SK-N-SH treated with all-trans-retinoic acid at 6 μM for 48 hours (cell line): ENCODE measurements around the gene PPARA.

Experiments
- ATAC-seq: fragments of 200-7000 bp; cut with Tn5 transposase; 3 replicates; pipeline ENCODE4 v1.9.1; 2020; ENCODE audit warnings: mild to moderate bottlenecking, moderate library complexity
- ARNTL ChIP-seq: fragments of 450-650 bp; formaldehyde crosslinking; IDR thresholded peaks from 2 replicates; pipeline ENCODE4 v1.5.0; 2020; ENCODE audit warnings: low read depth, mild to moderate bottlenecking, moderate library complexity, borderline replicate concordance
- BACH2 ChIP-seq: fragments of 250-450 bp; sonication (Bioruptor Pico); IDR thresholded peaks from 2 replicates; pipeline ENCODE4 v1.9.0; 2021; ENCODE audit warnings: mild to moderate bottlenecking, borderline replicate concordance
- CSDC2 ChIP-seq: fragments of 250-450 bp; sonication (Bioruptor Pico); IDR thresholded peaks from 2 replicates; pipeline ENCODE4 v1.5.0; 2020; ENCODE audit warnings: mild to moderate bottlenecking, moderate library complexity
- ESRRG ChIP-seq: fragments of 250-450 bp; sonication (Bioruptor Pico); IDR thresholded peaks from 2 replicates; pipeline ENCODE4 v1.6.1; 2021; ENCODE audit warnings: mild to moderate bottlenecking
- GLIS3 ChIP-seq: fragments of 250-450 bp; sonication (Bioruptor Pico); IDR thresholded peaks from 2 replicates; pipeline ENCODE4 v1.5.0; 2020; ENCODE audit warnings: mild to moderate bottlenecking, moderate library complexity
- ISL1 ChIP-seq: fragments of 250-450 bp; sonication (Bioruptor Pico); IDR thresholded peaks from 2 replicates; pipeline ENCODE4 v2.1.2; 2022; ENCODE audit warnings: mild to moderate bottlenecking, moderate library complexity
- OSR1 ChIP-seq: fragments of 250-450 bp; sonication (Bioruptor Pico); IDR thresholded peaks from 2 replicates; pipeline ENCODE4 v1.8.0; 2022; ENCODE audit warnings: moderate library complexity, mild to moderate bottlenecking, inconsistent platforms
- PATZ1 ChIP-seq: fragments of 250-450 bp; sonication (Bioruptor Pico); IDR thresholded peaks from 2 replicates; pipeline ENCODE4 v1.8.0; 2020; ENCODE audit warnings: mild to moderate bottlenecking, moderate library complexity, borderline replicate concordance
- PPARA ChIP-seq: fragments of 250-450 bp; sonication (Bioruptor Pico); IDR thresholded peaks from 2 replicates; pipeline ENCODE4 v1.5.0; 2020; ENCODE audit warnings: mild to moderate bottlenecking, borderline replicate concordance
- RARB ChIP-seq: fragments of 250-450 bp; sonication (Bioruptor Pico); IDR thresholded peaks from 2 replicates; pipeline ENCODE4 v1.8.0; 2021; ENCODE audit warnings: mild to moderate bottlenecking, moderate library complexity
- SNAI2 ChIP-seq: fragments of 250-450 bp; sonication (Bioruptor Pico); IDR thresholded peaks from 2 replicates; pipeline ENCODE4 v1.5.0; 2020; ENCODE audit warnings: mild to moderate bottlenecking, moderate library complexity
- TCF4 ChIP-seq: fragments of 250-450 bp; sonication (Bioruptor Pico); IDR thresholded peaks from 2 replicates; pipeline ENCODE4 v1.8.0; 2021; ENCODE audit warnings: mild to moderate bottlenecking, moderate library complexity, borderline replicate concordance
- TOX ChIP-seq: fragments of 250-450 bp; sonication (Bioruptor Pico); IDR thresholded peaks from 2 replicates; pipeline ENCODE4 v1.8.0; 2021; ENCODE audit warnings: mild to moderate bottlenecking, moderate library complexity, borderline replicate concordance
- ZC3H10 ChIP-seq: fragments of 250-450 bp; sonication (Bioruptor Pico); IDR thresholded peaks from 2 replicates; pipeline ENCODE4 v1.5.1; 2021; ENCODE audit warnings: mild to moderate bottlenecking, moderate library complexity
- ZFP3 ChIP-seq: fragments of 250-450 bp; sonication (Bioruptor Pico); IDR thresholded peaks from 2 replicates; pipeline ENCODE4 v1.5.0; 2020; ENCODE audit warnings: mild to moderate bottlenecking, moderate library complexity
- ZFP30 ChIP-seq: fragments of 450-650 bp; formaldehyde crosslinking; IDR thresholded peaks from 2 replicates; pipeline ENCODE4 v1.5.0; 2022; ENCODE audit warnings: mild to moderate bottlenecking, moderate library complexity
- ZNF565 ChIP-seq: fragments of 450-650 bp; formaldehyde crosslinking; conservative IDR thresholded peaks from 2 replicates; pipeline ENCODE4 v1.5.0; 2020; ENCODE audit warnings: low read depth, mild to moderate bottlenecking, moderate library complexity
- ZNF70 ChIP-seq: fragments of 450-650 bp; formaldehyde crosslinking; IDR thresholded peaks from 2 replicates; pipeline ENCODE4 v1.5.0; 2020; ENCODE audit warnings: mild to moderate bottlenecking, moderate library complexity
- ZNF8 ChIP-seq: fragments of 450-650 bp; formaldehyde crosslinking; IDR thresholded peaks from 2 replicates; pipeline ENCODE4 v1.5.0; 2020; ENCODE audit warnings: mild to moderate bottlenecking, moderate library complexity
- TF ChIP-seq, protein P1 (sequence below): fragments of 250-450 bp; sonication (Bioruptor Pico); IDR thresholded peaks from 2 replicates; pipeline ENCODE4 v1.8.0; 2021; ENCODE audit warnings: low read depth, mild to moderate bottlenecking, moderate library complexity, borderline replicate concordance
- TF ChIP-seq, protein P2 (sequence below): fragments of 250-450 bp; sonication (Bioruptor Pico); IDR thresholded peaks from 2 replicates; pipeline ENCODE4 v1.5.1; 2020; ENCODE audit warnings: low read depth, mild to moderate bottlenecking, moderate library complexity
- TF ChIP-seq, protein P3 (sequence below): fragments of 250-450 bp; sonication (Bioruptor Pico); IDR thresholded peaks from 2 replicates; pipeline ENCODE4 v1.5.0; 2020; ENCODE audit warnings: mild to moderate bottlenecking, moderate library complexity

PPARA gene

GRCh38 chr22:46178755-46179505 is 28.6 kb downstream of the PPARA start:
- no peak for ATAC-seq
- TF ChIP-seq PATZ1 (CRISPR knock-in tag) (no peak), OSR1 (CRISPR knock-in tag) (no peak), BACH2 (no peak), SNAI2 (CRISPR knock-in tag) (no peak), ESRRG (CRISPR knock-in tag) (no peak), TOX (CRISPR knock-in tag) (no peak), PPARA (CRISPR knock-in tag) (no peak), ZFP30 (CRISPR knock-in tag) (no peak), ISL1 (CRISPR knock-in tag) (no peak), TCF4 (no peak), GLIS3 (CRISPR knock-in tag) (no peak), RARB (no peak), ZNF70 (no peak), ZFP3 (CRISPR knock-in tag) (no peak), ZNF8 (CRISPR knock-in tag) (no peak), ZNF565 (CRISPR knock-in tag) (no peak)
- TF ChIP-seq, protein P1, sequence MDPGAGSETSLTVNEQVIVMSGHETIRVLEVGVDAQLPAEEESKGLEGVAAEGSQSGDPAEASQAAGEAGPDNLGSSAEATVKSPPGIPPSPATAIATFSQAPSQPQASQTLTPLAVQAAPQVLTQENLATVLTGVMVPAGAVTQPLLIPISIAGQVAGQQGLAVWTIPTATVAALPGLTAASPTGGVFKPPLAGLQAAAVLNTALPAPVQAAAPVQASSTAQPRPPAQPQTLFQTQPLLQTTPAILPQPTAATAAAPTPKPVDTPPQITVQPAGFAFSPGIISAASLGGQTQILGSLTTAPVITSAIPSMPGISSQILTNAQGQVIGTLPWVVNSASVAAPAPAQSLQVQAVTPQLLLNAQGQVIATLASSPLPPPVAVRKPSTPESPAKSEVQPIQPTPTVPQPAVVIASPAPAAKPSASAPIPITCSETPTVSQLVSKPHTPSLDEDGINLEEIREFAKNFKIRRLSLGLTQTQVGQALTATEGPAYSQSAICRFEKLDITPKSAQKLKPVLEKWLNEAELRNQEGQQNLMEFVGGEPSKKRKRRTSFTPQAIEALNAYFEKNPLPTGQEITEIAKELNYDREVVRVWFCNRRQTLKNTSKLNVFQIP (CRISPR knock-in tag): no peak
- TF ChIP-seq, protein P2, sequence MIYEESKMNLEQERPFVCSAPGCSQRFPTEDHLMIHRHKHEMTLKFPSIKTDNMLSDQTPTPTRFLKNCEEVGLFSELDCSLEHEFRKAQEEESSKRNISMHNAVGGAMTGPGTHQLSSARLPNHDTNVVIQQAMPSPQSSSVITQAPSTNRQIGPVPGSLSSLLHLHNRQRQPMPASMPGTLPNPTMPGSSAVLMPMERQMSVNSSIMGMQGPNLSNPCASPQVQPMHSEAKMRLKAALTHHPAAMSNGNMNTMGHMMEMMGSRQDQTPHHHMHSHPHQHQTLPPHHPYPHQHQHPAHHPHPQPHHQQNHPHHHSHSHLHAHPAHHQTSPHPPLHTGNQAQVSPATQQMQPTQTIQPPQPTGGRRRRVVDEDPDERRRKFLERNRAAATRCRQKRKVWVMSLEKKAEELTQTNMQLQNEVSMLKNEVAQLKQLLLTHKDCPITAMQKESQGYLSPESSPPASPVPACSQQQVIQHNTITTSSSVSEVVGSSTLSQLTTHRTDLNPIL (CRISPR knock-in tag): no peak
- TF ChIP-seq, protein P3, sequence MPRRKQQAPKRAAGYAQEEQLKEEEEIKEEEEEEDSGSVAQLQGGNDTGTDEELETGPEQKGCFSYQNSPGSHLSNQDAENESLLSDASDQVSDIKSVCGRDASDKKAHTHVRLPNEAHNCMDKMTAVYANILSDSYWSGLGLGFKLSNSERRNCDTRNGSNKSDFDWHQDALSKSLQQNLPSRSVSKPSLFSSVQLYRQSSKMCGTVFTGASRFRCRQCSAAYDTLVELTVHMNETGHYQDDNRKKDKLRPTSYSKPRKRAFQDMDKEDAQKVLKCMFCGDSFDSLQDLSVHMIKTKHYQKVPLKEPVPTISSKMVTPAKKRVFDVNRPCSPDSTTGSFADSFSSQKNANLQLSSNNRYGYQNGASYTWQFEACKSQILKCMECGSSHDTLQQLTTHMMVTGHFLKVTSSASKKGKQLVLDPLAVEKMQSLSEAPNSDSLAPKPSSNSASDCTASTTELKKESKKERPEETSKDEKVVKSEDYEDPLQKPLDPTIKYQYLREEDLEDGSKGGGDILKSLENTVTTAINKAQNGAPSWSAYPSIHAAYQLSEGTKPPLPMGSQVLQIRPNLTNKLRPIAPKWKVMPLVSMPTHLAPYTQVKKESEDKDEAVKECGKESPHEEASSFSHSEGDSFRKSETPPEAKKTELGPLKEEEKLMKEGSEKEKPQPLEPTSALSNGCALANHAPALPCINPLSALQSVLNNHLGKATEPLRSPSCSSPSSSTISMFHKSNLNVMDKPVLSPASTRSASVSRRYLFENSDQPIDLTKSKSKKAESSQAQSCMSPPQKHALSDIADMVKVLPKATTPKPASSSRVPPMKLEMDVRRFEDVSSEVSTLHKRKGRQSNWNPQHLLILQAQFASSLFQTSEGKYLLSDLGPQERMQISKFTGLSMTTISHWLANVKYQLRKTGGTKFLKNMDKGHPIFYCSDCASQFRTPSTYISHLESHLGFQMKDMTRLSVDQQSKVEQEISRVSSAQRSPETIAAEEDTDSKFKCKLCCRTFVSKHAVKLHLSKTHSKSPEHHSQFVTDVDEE (CRISPR knock-in tag): no peak

DNA sequence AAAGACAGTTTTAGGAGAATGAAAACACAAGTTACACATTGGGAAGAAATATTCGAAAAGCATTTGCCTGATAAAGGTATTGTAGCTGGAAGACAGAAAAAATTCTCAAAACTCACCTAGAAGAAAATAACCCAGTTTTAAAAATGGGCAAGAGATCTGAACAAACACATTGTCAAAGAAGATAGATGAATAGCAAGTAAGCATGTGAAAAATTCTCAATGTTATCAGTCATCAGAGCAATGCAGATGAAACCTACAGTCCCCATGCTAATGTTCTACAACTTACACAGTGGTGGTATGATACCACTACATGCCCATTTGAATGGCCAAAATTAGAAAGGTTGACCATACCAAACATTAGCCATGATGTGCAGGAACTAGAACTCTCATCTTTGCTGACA is 29.4 kb downstream of the PPARA start:
- no peak for ATAC-seq
- no peak for TF ChIP-seq ZNF70
- TF ChIP-seq ISL1 (CRISPR knock-in tag): no peak
- no peak for TF ChIP-seq ZFP3 (CRISPR knock-in tag)
- TF ChIP-seq PPARA (CRISPR knock-in tag): no peak
- TF ChIP-seq ZFP30 (CRISPR knock-in tag): no peak
- no peak for TF ChIP-seq TCF4
- no peak for TF ChIP-seq SNAI2 (CRISPR knock-in tag)
- TF ChIP-seq ZC3H10 (CRISPR knock-in tag): no peak
- no peak for TF ChIP-seq TOX (CRISPR knock-in tag)
- TF ChIP-seq ARNTL: no peak
- TF ChIP-seq BACH2: no peak
- TF ChIP-seq, protein P2 (CRISPR knock-in tag): no peak
- TF ChIP-seq RARB: no peak
- no peak for TF ChIP-seq CSDC2 (CRISPR knock-in tag)
- TF ChIP-seq, protein P1 (CRISPR knock-in tag): no peak
- no peak for TF ChIP-seq ZNF8 (CRISPR knock-in tag)
- TF ChIP-seq ZNF565 (CRISPR knock-in tag): no peak
- TF ChIP-seq ESRRG (CRISPR knock-in tag): no peak
- TF ChIP-seq, protein P3 (CRISPR knock-in tag): no peak
